Keratinocyte (primary cell): ENCODE data around the gene DHRSX.
"Not testable (repeated sequence)": the region's sequence is repeated elsewhere in the genome, so short reads cannot be mapped to it uniquely, and the experiment has no call there.

Source experiments
- CTCF ChIP-seq, 3 experiments: IDR thresholded peaks in 1 of 3; conservative IDR thresholded peaks in 1 of 3; optimal IDR thresholded peaks in 1 of 3; 2 replicates in 2 of 3; 3 replicates in 1 of 3; pipeline versions ENCODE3 to v1.5.1; 2011; ENCODE audit warnings: low read length in 3 of 3, mild to moderate bottlenecking in 3 of 3, moderate library complexity in 2 of 3, control low read depth in 1 of 3, inconsistent platforms in 1 of 3; ENCODE audit not compliant: insufficient read depth in 2 of 3; ENCODE audit errors: extremely low read depth in 1 of 3
- EZH2 ChIP-seq: IDR thresholded peaks from one replicate; pipeline ENCODE4 v1.6.1; 2012; ENCODE audit warnings: inconsistent platforms, mild to moderate bottlenecking, low read length, moderate library complexity

GRCh38 chrX:2350036-2350435 is 150.7 kb downstream of the DHRSX start:
- not testable (repeated sequence) for TF ChIP-seq CTCF (optimal IDR thresholded peaks at IDR 0.05 in 1 of 3, IDR thresholded peaks at IDR 0.05 in 1 of 3, conservative IDR thresholded peaks at IDR 0.05 in 1 of 3; ENCODE audit: extremely low read depth in 1 of 3, insufficient read depth in 2 of 3, low read length in 3 of 3); EZH2
